ENCODE data around the gene FAM193B.

FAM193B gene

GRCh38 chr5:177511796-177512675 is 42.3 kb downstream of the FAM193B start:
- DNase-seq: no peak

- DNase-seq: no peak
These were observed 43.2 kb downstream of the FAM193B start for GRCh38 chr5:177511181-177511580.

- DNase-seq: no peak
These were observed 43.8 kb downstream of the FAM193B start for GRCh38 chr5:177510567-177511053.

GRCh38 chr5:177509991-177510566 is 44.3 kb downstream of the FAM193B start:
- no peak for DNase-seq

GRCh38 chr5:177509381-177509951 is 44.9 kb downstream of the FAM193B start, which contains the start of gene DOK3:
TSS of gene DOK3 (minus strand) at chr5:177509826. CDS start at chr5:177509540, 286 bp downstream.
- DNase-seq: no peak

GRCh38 chr5:177508837-177509236 is 45.5 kb downstream of the FAM193B start:
- DNase-seq: no peak

GRCh38 chr5:177508221-177508611 is 46.1 kb downstream of the FAM193B start:
- no peak for DNase-seq

GRCh38 chr5:177507596-177508220 is 46.7 kb downstream of the FAM193B start:
- no peak for DNase-seq

- DNase-seq: no peak
These were observed 47.2 kb downstream of the FAM193B start for GRCh38 chr5:177507165-177507564.

- no peak for DNase-seq
These were observed 49.3 kb downstream of the FAM193B start for GRCh38 chr5:177505075-177505474.

GRCh38 chr5:177504086-177505056 is 50.0 kb downstream of the FAM193B start:
- no peak for DNase-seq

GRCh38 chr5:177503351-177504085 is 50.8 kb downstream of the FAM193B start:
- no peak for DNase-seq

- no peak for DNase-seq
These were observed 51.5 kb downstream of the FAM193B start for GRCh38 chr5:177502886-177503285.

GRCh38 chr5:177501874-177502678 is 52.3 kb downstream of the FAM193B start:
- no peak for DNase-seq

- peak; percentile 90 for DNase-seq
These were observed 53.5 kb downstream of the FAM193B start for GRCh38 chr5:177500685-177501522.

GRCh38 chr5:177499842-177500241 is 54.5 kb downstream of the FAM193B start:
- DNase-seq: no peak

GRCh38 chr5:177498013-177498787 is 56.2 kb downstream of the FAM193B start:
- DNase-seq: peak; percentile 50

- DNase-seq: peak; percentile 97
These were observed 56.9 kb downstream of the FAM193B start, which contains the start of gene PDLIM7 for GRCh38 chr5:177497292-177498012. TSS of gene PDLIM7 (minus strand) at chr5:177497604. CDS start at chr5:177496512, 1,092 bp downstream.
